BE2C (cell line): ENCODE data around the gene AHCY.
A peak's percentile ranks its signal among the peaks of the same experiment; 100 is the strongest.

Source experiments
- DNase-seq: peaks from one replicate; pipeline ENCODE4 v3.0.0-alpha.2; 2020
- H3K27me3 ChIP-seq: fragments of 250-450 bp; sonication (Bioruptor Pico); 2 replicates; pipeline ENCODE4 v1.5.1; 2020; ENCODE audit warnings: mild to moderate bottlenecking
- H3K36me3 ChIP-seq: fragments of 250-450 bp; sonication (Bioruptor Pico); 2 replicates; pipeline ENCODE4 v1.5.1; 2020; ENCODE audit warnings: mild to moderate bottlenecking
- H3K4me1 ChIP-seq: fragments of 250-450 bp; sonication (Bioruptor Pico); 2 replicates; pipeline ENCODE4 v1.5.1; 2020
- H3K4me3 ChIP-seq: 2 replicates; pipeline ENCODE4 v1.5.1; 2011; ENCODE audit warnings: low read depth, low read length
- H3K9me3 ChIP-seq: fragments of 250-450 bp; sonication (Bioruptor Pico); 2 replicates; pipeline ENCODE4 v1.5.1; 2020
- CTCF ChIP-seq: IDR thresholded peaks from 2 replicates; pipeline ENCODE4 v1.5.1; 2012; ENCODE audit warnings: mild to moderate bottlenecking, low read depth, low read length

The AHCY gene

GRCh38 chr20:34305333-34306230 is 2.4 kb upstream of the AHCY start:
- DNase-seq: no peak

DNA sequence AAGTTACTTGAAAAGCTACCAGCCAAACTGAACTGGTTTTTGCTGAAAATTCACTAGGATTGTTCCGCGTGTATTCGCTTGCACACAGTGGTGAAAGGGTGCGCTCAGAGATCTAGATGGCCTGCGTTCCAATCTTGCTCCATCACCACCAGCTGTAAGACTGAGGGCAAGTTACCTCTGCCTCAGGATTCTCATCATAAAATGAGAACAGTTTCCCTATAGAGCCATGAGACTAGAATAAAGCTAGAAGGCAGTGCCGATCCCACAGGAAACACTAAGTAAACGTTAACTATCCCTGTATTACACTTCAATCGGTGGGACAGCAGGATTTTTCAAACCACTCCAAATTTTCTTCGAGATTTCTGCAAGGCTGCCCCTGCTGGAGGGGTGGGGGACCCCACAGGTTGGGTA is 838 bp downstream of the AHCY start:
- H3K27me3 ChIP-seq: no peaks in the 10 kb centered on the region
- no peak for TF ChIP-seq CTCF
- peak overlapping the region; percentile 97 for H3K4me3 ChIP-seq
- DNase-seq: no peak
- H3K9me3 ChIP-seq: no peaks in the 10 kb centered on the region
- H3K4me1 ChIP-seq: peaks cover 6% of the 10 kb centered on the region; the same call in 1 of the 2 replicates
- peaks cover 28% of the 10 kb centered on the region for H3K36me3 ChIP-seq

More at GRCh38 chr20:34305333-34306230, 2.4 kb upstream of the AHCY start:
- Histone ChIP-seq H3K4me1 (peaks cover 6% of the 10 kb centered on the region; the same call in 1 of the 2 replicates), H3K4me3 (no peak overlapping the region), H3K27me3 (no peaks in the 10 kb centered on the region), H3K36me3 (peaks cover 8% of the 10 kb centered on the region), H3K9me3 (no peaks in the 10 kb centered on the region)
- no peak for TF ChIP-seq CTCF

DNA sequence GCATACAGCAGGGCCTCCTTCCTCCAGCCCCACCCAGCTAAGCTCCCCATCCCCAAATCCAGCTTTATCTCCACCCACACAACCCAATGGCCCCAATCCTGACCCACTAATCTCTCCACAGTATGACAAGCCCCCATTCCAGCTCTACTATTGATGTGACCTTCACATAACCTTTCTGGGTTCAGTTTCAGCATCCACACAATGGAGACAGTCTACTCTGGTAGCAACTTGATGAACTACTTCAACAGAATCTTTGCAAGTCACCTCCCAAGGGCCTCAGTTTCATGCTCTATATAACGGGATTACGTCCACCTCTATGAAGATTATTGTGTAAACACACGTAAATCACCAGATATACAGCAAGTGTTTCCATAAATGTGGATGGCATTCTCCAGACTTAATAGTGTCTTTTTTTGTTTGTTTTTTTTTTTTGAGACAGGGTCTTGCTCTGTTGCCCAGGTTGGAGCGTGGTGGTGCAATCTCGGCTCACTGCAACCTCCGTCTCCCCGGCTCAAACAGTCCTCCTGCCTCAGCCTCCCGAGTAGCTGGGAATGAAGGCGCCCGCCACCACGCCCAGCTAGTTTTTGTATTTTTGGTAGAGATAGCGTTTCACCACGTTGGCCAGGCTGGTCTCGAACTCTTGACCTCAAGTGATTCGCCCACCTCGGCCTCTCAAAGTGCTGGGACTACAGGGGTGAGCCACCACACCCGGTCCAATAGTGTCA is 1.4 kb downstream of the AHCY start:
- DNase-seq: no peak
- Histone ChIP-seq H3K4me3 (peak overlapping the region; percentile 97), H3K36me3 (peaks cover 28% of the 10 kb centered on the region), H3K9me3 (no peaks in the 10 kb centered on the region), H3K27me3 (no peaks in the 10 kb centered on the region), H3K4me1 (peaks cover 6% of the 10 kb centered on the region; the same call in 1 of the 2 replicates)
- no peak for TF ChIP-seq CTCF

DNA sequence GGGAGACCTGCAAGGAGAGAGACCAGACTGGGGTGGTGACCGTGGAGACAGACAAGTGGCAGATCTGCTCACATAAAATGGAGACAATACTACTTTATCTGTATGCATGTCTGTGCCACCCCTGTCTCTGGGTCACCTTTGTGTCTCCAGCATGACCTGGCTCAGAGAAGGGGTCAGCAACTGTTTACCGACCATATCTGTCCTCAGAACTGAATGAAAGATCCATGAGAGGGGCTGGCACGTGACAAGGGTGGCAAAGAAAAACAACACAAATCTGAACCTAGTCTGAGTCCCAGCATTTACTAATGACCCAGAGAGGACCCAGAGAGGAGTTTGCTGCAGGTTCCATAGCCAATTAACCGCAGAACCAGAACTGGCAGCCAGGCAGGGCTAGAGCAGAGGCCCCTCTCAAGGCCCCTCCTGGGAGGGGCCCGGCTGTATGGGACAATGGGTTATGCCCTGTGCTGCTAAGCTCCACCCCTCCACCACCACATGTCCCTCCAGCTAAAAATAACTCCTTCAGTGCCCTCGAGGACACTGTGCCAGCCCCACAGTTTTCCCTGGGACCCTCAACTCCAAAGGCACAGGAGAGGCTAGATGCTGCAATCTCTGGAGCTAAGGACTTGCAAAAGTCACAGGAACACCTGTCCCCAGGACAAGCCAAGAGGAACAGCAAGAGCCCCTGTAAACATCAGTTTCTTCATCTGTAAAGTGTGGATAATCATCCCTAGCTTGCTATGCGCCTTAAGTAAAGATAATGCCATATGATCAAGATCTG is 2.2 kb downstream of the AHCY start:
- no peaks in the 10 kb centered on the region for H3K27me3 ChIP-seq
- peak; percentile 22 for DNase-seq
- peaks cover 6% of the 10 kb centered on the region; the same call in 1 of the 2 replicates for H3K4me1 ChIP-seq

GRCh38 chr20:34300256-34300806 is 2.8 kb downstream of the AHCY start:
- DNase-seq: no peak
- no peak overlapping the region for H3K4me3 ChIP-seq
- no peak for TF ChIP-seq CTCF
- H3K27me3 ChIP-seq: no peaks in the 10 kb centered on the region
- no peaks in the 10 kb centered on the region for H3K9me3 ChIP-seq
- peaks cover 6% of the 10 kb centered on the region; the same call in 1 of the 2 replicates for H3K4me1 ChIP-seq
- H3K36me3 ChIP-seq: peaks cover 40% of the 10 kb centered on the region

More for the DNA sequence above, 2.2 kb downstream of the AHCY start:
- H3K9me3 ChIP-seq: no peaks in the 10 kb centered on the region
- H3K36me3 ChIP-seq: peaks cover 33% of the 10 kb centered on the region
- H3K4me3 ChIP-seq: peak overlapping the region; percentile 97
- 0 out of 2 replicates have a peak, but pooled peaks have one; percentile 2 for TF ChIP-seq CTCF
